Peyer's patch (tissue), 4 donors: ENCODE measurements around the gene SLC39A8.

Source experiments
- CTCF ChIP-seq, 6 experiments: fragments of 450-650 bp in 4 of 6; fragments of 200-600 bp in 2 of 6; sonication (generic) in 1 of 6; IDR thresholded peaks; one replicate each; pipeline ENCODE4 v1.5.1; 2017 to 2019; ENCODE audit warnings: antibody characterized with exemption in 6 of 6, mild to moderate bottlenecking in 3 of 6, moderate library complexity in 1 of 6
- POLR2A ChIP-seq, 2 donors: fragments of 450-650 bp; IDR thresholded peaks; one replicate each; pipeline ENCODE4 v1.5.1; 2017; ENCODE audit warnings: antibody characterized with exemption in 2 of 2, mild to moderate bottlenecking in 2 of 2, moderate library complexity in 2 of 2

GRCh38 chr4:102301167-102301566 lies 44.1 kb downstream of the SLC39A8 start:
- TF ChIP-seq CTCF (IDR thresholded peaks at IDR 0.05) (no peak), POLR2A (IDR thresholded peaks at IDR 0.05) (no peak)
